Suprapubic skin (tissue), 4 donors: Measurements from ENCODE around the gene PORCN.
"Not testable (repeated sequence)": the region's sequence is repeated elsewhere in the genome, so short reads cannot be mapped to it uniquely, and the experiment has no call there.

Experiments
- CTCF ChIP-seq, 2 donors: fragments of 200-600 bp in 1 of 2; fragments of 450-650 bp in 1 of 2; sonication (generic) in 1 of 2; IDR thresholded peaks; one replicate each; pipeline ENCODE4 v1.5.1; 2016 to 2019; ENCODE audit warnings: antibody characterized with exemption in 2 of 2, mild to moderate bottlenecking in 1 of 2, moderate library complexity in 1 of 2
- EP300 ChIP-seq: sonication (generic); formaldehyde crosslinking; IDR thresholded peaks from one replicate; pipeline ENCODE4 v1.6.1; 2017; ENCODE audit warnings: antibody characterized with exemption
- POLR2A ChIP-seq, 2 donors: fragments of 450-650 bp; IDR thresholded peaks; one replicate each; pipeline ENCODE4 v1.6.1; 2017; ENCODE audit warnings: antibody characterized with exemption in 2 of 2, mild to moderate bottlenecking in 2 of 2, moderate library complexity in 2 of 2
- POLR2AphosphoS5 ChIP-seq, 3 donors: sonication (generic); formaldehyde crosslinking; IDR thresholded peaks; one replicate each; pipeline ENCODE4 v1.6.1; 2017; ENCODE audit warnings: antibody characterized with exemption in 3 of 3

- not testable (repeated sequence) for TF ChIP-seq CTCF (IDR thresholded peaks at IDR 0.05); EP300; POLR2A (IDR thresholded peaks at IDR 0.05); POLR2AphosphoS5 (IDR thresholded peaks at IDR 0.05)
These were observed 17.1 kb downstream of the PORCN start for GRCh38 chrX:48525853-48526252.
